Measurements from ENCODE around the gene ROCK1.

ROCK1 gene

DNA sequence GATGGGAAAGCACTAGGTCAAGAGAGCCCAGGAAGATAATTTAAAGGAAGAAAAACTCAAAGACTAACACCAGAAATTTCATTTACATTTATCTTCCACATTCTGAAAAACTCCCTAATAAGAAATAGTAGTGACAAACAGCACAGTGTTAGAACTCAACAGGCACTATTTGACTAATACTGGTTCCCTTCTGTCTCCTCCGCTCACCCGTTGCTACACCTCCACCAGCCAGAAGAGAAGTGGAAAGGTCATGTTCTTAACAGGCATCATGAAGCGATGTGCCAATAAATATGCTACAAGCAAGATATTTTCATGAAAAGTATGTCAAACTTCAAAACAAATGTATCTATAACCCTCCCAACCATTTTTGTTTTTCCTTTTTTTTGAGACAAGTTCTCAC is 5.7 kb downstream of the ROCK1 start:
- no peak for DNase-seq

GRCh38 chr18:21101172-21101571 is 10.4 kb downstream of the ROCK1 start:
- no peak for DNase-seq

GRCh38 chr18:21100678-21101077 is 10.9 kb downstream of the ROCK1 start:
- DNase-seq, result peak; percentile 45

- DNase-seq, result no peak
These were observed 11.5 kb downstream of the ROCK1 start for GRCh38 chr18:21100146-21100545.

DNA sequence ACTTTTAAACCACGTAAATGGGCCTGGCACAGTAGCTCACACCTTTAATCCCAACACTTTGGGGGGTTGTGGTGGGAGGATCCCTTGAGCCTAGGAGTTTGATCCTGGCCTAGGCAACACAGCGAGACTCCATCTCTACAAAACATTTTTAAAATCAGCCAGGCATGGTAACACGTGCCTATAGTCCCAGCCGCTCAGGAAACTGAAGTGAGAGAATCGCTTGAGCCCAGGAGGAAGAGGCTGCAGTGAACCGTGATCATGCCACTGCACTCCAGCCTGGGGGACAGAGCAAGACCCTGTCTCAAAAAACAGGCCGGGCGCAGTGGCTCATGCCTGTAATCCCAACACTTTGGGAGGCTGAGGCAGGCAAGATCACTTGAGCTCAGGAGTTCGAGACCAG is 12.2 kb downstream of the ROCK1 start:
- no peak for DNase-seq

DNA sequence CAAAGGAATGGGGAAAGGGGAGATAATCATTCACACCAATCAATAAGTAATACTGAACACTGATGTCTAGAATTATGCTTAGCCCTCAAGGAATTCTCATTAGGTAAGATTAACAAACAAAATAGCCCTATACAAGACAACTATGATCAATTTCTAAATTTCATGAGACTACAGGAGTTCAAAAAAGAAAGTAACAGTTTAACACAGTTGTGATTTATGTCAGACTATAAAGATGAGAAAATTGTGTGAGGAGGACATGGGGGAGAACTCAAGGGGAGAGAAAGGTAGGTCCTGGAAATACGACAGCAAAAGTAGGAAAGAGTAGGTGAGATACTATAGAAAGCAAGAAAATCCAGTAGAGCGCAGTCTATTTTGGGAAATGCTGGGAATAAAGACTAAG is 14.9 kb downstream of the ROCK1 start:
- DNase-seq, result no peak

- no peak for DNase-seq
These were observed 18.5 kb downstream of the ROCK1 start for GRCh38 chr18:21093133-21093532.

GRCh38 chr18:21090680-21091079 is 20.9 kb downstream of the ROCK1 start:
- no peak for DNase-seq

DNA sequence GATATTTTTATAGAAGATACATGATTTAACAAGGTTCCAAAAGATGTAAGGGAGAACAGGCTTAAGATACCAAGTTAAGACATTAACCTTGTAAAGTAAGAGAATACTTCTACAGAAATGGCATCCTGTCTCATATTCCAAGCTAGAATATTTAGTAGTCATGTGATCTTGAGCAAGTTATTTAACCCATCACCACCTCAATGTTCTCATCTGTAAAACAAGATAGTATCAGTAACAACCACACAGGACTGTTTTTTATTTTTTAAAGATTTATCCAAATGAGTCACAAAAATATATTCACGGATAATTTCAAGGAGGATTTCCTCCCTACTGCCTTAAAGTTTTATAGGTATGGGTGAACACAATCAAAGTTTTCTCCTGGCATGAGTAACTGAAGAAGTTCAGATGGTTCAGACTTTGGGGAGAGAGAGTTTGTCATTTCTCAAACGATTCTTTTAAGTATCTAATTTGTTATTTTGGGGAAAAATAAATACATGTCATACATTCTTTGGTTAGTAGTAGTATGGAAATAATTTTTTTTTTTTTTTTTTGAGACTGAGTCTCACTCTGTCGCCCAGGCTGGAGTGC is 25.9 kb downstream of the ROCK1 start:
- DNase-seq, result no peak

DNA sequence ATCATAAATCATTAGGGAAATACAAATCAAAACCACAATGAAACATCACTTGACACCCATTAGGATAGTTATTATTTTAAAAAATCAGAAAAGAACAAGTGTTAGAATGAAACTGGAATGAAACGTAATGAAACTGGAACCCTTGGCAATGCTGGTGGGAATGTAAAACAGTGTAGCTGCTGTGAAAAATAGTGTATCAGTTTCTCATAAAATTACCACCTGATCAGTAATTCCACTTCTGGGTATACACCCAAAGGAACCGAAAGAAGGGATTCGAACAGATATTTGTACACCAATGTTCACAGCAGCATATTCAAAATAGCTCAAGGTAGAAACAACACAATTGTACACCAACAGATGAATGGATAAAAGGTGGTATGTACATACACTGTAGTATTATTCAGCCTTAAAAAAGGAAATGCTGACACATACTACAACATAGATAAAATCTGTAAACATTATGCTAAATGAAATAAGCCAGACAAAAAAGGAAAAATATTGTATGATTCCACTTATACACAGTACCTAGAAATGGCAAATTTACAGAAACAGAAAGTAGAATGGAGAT is 27.0 kb downstream of the ROCK1 start:
- no peak for DNase-seq

GRCh38 chr18:21083017-21083416 is 28.6 kb downstream of the ROCK1 start:
- DNase-seq, result no peak

DNA sequence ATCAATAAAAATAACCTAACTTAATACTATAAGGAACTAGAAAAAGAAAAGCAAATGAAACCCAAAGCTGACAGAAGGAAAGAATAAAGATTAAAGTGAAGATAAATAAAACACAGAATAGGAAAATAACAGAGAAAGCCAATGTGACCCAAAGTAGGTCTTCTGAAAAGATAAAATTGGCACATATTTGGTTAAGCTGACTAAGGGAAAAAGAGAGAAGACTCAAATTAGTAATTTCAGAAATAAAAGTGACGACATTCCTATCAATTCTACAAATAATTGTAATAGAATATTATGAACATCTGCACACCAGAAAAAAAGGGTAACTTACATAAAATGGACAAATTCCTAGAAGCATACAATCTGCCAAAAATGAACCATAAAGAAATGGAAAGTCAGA is 30.2 kb downstream of the ROCK1 start:
- no peak for DNase-seq

DNA sequence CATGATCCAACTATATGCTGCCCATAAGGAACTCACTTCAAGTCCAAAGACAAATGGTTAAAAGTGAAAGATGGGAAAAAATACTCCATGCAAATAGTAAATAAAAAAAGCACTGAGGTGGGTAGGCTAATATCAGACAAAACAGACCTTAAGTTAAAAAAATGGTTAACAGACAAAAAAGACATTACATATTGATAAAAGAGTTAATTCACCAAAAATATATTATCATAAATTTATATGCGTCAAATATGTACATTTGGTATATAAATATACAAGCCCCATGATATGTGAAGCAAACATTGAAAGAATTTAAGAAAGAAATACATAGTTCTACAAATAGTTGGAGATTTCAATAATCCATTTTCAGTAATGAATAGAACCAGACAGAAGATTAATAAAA is 31.0 kb downstream of the ROCK1 start:
- no peak for DNase-seq

GRCh38 chr18:21074336-21075323 is 37.0 kb downstream of the ROCK1 start:
- no peak for DNase-seq

DNA sequence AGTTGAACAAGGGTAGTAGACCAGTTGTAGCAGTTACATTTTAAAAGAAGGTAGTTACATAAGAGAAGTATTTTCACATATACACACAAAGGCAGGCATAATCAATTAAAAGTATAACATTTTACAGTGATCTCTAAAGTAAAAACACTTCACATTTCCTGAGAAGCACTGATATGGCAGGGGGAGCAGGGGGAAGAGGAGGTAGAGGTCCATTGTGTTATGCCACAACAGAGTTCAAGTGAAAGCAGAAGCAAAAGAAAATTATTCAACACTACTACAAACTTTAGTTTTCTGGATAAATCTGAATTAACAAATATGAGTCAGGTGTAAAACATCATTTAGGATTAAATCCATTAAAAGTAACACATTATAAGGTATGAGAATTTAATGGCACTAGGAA is 38.4 kb downstream of the ROCK1 start:
- DNase-seq, result no peak

DNA sequence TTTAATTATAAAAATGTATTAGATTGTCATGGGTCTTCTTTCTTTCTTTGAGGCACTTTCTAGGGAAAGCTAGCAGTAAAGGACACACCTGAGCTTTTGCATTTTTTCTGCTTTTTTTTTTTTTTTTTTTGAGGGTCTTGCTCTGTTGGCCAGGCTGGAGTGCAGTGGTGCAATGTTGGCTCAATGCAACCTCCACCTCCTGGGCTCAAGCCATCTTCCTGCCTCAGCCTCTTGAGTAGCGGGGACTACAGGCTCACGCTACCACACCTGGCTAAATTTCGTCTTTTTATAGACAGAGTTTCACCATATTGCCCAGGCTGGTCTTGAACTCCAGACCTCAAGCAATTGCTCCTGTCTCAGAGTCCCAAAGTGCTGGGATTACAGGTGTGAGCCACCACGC is 40.5 kb downstream of the ROCK1 start:
- no peak for DNase-seq

DNA sequence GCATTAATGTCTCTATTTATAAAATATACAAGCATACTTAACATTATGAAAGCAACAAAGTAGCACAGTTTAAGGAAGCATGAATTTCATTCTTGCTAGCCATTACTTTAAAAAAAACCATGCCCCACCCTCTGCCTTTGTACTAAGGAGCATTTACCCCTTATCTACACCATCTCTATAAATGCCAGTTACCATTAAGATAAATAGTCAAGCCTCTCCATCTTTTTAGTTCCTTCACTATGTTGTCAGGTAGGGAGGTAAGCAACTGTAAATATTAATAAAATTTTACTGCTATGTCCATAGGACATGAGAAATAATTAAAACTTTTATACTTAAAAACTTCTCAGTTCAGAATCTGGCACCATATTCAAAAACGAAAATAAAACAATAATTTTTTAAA is 42.1 kb downstream of the ROCK1 start:
- no peak for DNase-seq

GRCh38 chr18:21064347-21064746 is 47.3 kb downstream of the ROCK1 start:
- DNase-seq, result no peak

DNA sequence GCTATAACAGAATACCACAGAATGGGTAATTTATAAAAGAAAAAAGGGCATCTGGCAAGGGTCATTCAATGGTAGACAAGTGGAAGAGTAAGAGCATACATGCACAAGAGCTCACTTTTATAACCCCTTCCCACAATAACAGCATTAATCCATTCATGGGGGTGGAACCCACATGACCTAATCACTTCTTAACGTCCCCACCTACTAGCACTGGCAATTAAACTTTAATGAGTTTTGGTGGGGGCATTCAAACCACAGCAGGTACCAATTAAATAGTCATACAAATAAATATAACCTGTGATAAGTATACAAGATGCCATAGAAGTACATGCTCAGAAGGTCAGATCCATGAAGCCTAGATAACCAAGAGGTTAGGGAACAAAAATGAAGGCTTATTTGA is 48.6 kb downstream of the ROCK1 start:
- no peak for DNase-seq

DNA sequence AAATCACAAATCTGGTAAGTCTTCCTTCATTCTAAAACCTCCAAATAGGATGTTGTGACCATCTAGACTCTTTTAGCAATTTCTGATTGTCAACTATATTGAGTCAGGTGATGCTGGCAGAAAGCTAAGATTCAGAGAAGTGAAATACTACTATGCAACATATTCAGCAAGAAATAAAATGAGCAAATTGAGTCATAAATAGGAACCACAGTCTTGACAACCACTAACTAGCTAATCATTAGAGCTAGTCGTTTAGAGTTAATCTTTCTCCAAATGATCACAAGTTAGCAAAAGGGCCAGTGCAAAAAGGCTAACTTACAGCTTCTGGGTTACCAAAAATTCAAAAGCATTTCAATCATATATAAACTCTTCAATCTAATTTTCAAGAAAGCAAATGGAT is 54.5 kb downstream of the ROCK1 start:
- DNase-seq, result no peak

DNA sequence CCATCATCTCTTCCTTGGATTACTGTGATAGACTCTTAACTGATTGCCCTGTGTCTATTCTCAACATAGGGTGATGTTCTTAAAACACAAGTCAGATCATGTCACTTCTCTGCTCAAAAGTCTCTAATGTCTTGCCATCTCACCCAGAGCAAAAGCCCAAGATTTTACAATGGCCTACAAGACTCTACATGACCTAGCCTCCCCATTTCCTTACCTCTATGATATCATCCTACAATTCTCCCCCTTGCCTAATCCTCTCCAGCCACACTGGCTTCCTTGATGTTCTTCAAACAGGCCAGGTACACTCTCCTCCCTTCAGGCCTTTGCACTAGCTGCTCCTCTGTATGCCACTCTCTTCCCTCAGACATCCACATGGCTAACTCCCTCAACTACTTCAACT is 55.1 kb downstream of the ROCK1 start:
- no peak for DNase-seq

GRCh38 chr18:21054252-21054821 is 57.3 kb downstream of the ROCK1 start:
- no peak for DNase-seq

- no peak for DNase-seq
These were observed 58.5 kb downstream of the ROCK1 start for GRCh38 chr18:21053127-21053526.

DNA sequence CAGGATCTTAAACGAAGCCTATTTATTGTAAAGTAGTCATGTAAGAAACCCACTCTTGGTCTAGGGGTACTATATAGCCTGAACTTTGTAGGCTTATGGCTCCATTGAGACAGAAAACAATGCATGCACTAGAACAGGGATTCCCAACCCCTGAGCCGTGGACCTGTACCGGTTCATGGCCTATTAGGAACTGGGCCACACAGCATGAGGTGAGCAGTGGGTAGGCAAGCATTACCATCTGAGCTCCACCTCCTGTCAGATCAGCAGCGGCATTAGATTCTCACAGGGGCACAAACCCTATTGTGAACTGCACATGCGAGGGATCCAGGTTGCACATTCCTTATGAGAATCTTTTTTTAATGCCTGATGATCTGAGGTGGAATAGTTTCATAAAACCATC is 59.2 kb downstream of the ROCK1 start:
- DNase-seq, result no peak

Measured in NCI-H82 (cell line).